ENCODE results near the gene NCF2. TPM values are rescaled to one million over a fixed set of nuclear protein-coding genes. Genes with fewer than 3 reads are reported as not detected.

NCF2 gene
- total RNA-seq, 1 donor, result not detected

GRCh38 chr1:183585038-183585437 lies 5.2 kb downstream of the NCF2 start:
- no peak for TF ChIP-seq CTCF (IDR thresholded peaks at IDR 0.05; ENCODE audit: insufficient read depth, low read depth, low read length)
- H3K4me3 ChIP-seq (ENCODE audit: low read depth, low read length), result no peak overlapping the region
- DNase-seq (ENCODE audit: low read depth), result no peak

- no peak overlapping the region for H3K4me3 ChIP-seq (ENCODE audit: low read depth, low read length)
- TF ChIP-seq CTCF (IDR thresholded peaks at IDR 0.05; ENCODE audit: insufficient read depth, low read depth, low read length), result no peak
- DNase-seq (ENCODE audit: low read depth), result no peak
Observed at GRCh38 chr1:183584147-183584546, 6.1 kb downstream of the NCF2 start.

- TF ChIP-seq CTCF (IDR thresholded peaks at IDR 0.05; ENCODE audit: insufficient read depth, low read depth, low read length), result no peak
- no peak overlapping the region for H3K4me3 ChIP-seq (ENCODE audit: low read depth, low read length)
- no peak for DNase-seq (ENCODE audit: low read depth)
Observed at GRCh38 chr1:183583466-183583865, 6.8 kb downstream of the NCF2 start.

GRCh38 chr1:183582021-183582713 lies 8.1 kb downstream of the NCF2 start:
- H3K4me3 ChIP-seq (ENCODE audit: low read depth, low read length), result no peak overlapping the region
- no peak for TF ChIP-seq CTCF (IDR thresholded peaks at IDR 0.05; ENCODE audit: insufficient read depth, low read depth, low read length)
- DNase-seq (ENCODE audit: low read depth), result no peak

DNA sequence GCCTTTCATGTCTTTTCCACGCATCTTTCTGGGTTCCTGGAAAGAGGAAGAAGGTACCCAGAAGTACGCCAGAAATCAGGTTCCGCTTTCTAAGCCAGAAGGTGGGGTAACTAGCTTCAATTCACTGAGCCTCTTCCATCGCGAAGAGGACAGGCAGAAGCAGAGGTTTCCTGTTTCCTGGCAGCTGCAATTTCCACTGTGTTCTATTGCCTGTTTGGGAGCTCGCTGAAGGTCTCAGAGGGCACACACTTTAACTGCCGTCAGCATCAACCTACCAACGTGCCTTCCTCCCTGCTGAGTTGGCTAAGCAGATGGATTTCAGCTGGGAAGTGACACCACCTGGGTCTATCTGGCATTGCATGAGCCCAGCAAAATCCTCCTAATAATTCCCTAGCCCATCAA lies 10.0 kb downstream of the NCF2 start:
- no peak overlapping the region for H3K4me3 ChIP-seq (ENCODE audit: low read depth, low read length)
- peak; percentile 22 for DNase-seq (ENCODE audit: low read depth)
- TF ChIP-seq CTCF (IDR thresholded peaks at IDR 0.05; ENCODE audit: insufficient read depth, low read depth, low read length), result no peak

- no peak for DNase-seq (ENCODE audit: low read depth)
- TF ChIP-seq CTCF (IDR thresholded peaks at IDR 0.05; ENCODE audit: insufficient read depth, low read depth, low read length), result no peak
- no peak overlapping the region for H3K4me3 ChIP-seq (ENCODE audit: low read depth, low read length)
Observed at GRCh38 chr1:183578856-183579255, 11.4 kb downstream of the NCF2 start.

All from fibroblast of villous mesenchyme (primary cell).